ENCODE measurements around the gene HLX. TPM values are rescaled to one million over a fixed set of nuclear protein-coding genes. Genes with fewer than 3 reads are reported as not detected.

The HLX gene
- total and polyA plus RNA-seq, 2 of the 13 experiments (the other 11 are each of a cell fraction or from before 2014, with no cell fraction given) = 0.30 to 0.35 TPM

DNA sequence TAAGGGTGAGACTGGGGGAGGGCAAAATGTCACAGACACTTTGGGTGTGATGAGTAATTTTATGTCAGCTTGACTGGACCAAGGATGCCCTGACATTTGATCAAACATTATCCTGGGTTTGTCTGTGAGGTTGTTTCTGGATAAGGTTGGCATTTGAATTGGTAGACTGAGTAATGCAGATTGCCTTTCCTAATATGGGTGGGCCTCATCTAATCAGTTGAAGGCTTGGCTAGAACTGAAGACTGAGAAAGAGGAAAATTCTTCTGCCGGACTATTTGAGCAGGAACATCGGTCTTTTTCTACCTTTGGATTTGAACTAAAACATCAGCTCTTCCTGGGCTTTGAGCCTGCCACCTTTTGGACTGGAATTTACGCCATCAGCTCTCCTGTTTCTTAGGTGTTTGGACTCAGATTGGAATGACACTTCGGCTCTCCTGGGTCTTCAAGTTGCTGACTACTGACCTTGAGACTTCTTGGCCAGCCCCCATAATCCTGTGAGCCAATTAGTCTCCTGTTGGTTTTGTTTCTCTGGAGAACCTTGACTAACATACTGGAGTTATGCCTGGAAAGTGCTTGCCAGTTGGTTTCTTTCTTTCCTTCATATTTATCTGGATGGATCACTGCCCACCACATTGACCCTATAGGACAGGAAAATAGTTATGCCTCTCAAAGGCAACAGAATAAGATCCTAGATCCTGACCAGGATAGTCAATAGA is 44.9 kb upstream of the HLX start:
- in situ Hi-C loops (cut with HindIII; ENCODE audit: extremely low pct_ligation_motif_present, low pct_unique_long_range_greater_than_20kb) (no loop called here), intact Hi-C loops (cut with micrococcal nuclease; ENCODE audit: unreplicated experiment) (no loop called here)
- ChIA-PET CTCF (ENCODE audit: low intra/inter-chr PET ratio, low total read pairs) (no interaction called here), POLR2A (no interaction called here)
- no peak overlapping the region for H3K9ac ChIP-seq (ENCODE audit: insufficient read depth, low read depth, low read length)
- H3K4me1 ChIP-seq (ENCODE audit: insufficient read depth, low read length) = no peaks in the 10 kb centered on the region
- 93% methylated on average over 4 of the region's 4 CpGs for WGBS (ENCODE audit: low lambda C conversion rate)
- FAIRE-seq (no peak), DNase-seq (ENCODE audit: low spot score) (no peak), ATAC-seq (no peak)
- H3K27me3 ChIP-seq (ENCODE audit: control insufficient read depth in 1 of 2, insufficient read depth in 2 of 2, low read length in 2 of 2) = no peaks in the 10 kb centered on the region
- TF ChIP-seq STAG1 (CRISPR knock-in tag; IDR thresholded peaks at IDR 0.05) = no peak
- no peak for TF ChIP-seq EP300 (IDR thresholded peaks at IDR 0.05; ENCODE audit: low read depth in 2 of 2, low read length in 2 of 2)
- no peak for TF ChIP-seq EP300 (CRISPR knock-in tag; IDR thresholded peaks at IDR 0.05; ENCODE audit: borderline replicate concordance)
- TF ChIP-seq ZNF564 (CRISPR knock-in tag; IDR thresholded peaks at IDR 0.05) = no peak
- no peak for TF ChIP-seq SMARCC2 (IDR thresholded peaks at IDR 0.05)
- TF ChIP-seq CCAR2 (optimal IDR thresholded peaks at IDR 0.05; ENCODE audit: low read depth, low read length) = no peak
- no peak for TF ChIP-seq KLF6 (CRISPR knock-in tag; IDR thresholded peaks at IDR 0.05)
- TF ChIP-seq FOSL1 (CRISPR knock-in tag; IDR thresholded peaks at IDR 0.05; ENCODE audit: borderline replicate concordance) = no peak
- TF ChIP-seq MBNL3 (CRISPR knock-in tag; conservative IDR thresholded peaks at IDR 0.05) = no peak
- TF ChIP-seq PRPF4 (IDR thresholded peaks at IDR 0.05; ENCODE audit: low read depth, low read length, poor library complexity, severe bottlenecking) = no peak
- no peak overlapping the region for H3K4me2 ChIP-seq (ENCODE audit: low read depth, low read length)
- no peak overlapping the region for H2AFZ ChIP-seq (ENCODE audit: low read length)
- H3K9me3 ChIP-seq (ENCODE audit: low read length) = no peaks in the 10 kb centered on the region
- no peak overlapping the region for H3K27ac ChIP-seq (ENCODE audit: extremely low read length, insufficient read depth, low read length)
- H3K4me3 ChIP-seq (replicated peaks in 1 of 3; ENCODE audit: insufficient read depth in 1 of 3, low read depth in 2 of 3, low read length in 3 of 3) = no peak overlapping the region
- BruUV-seq (replicated peaks) = no TSS peak
- no peaks in the 10 kb centered on the region for H3K36me3 ChIP-seq (replicated peaks in 1 of 2; ENCODE audit: control insufficient read depth in 1 of 2, insufficient read depth in 2 of 2, low read length in 2 of 2)
- H3K79me2 ChIP-seq (ENCODE audit: insufficient read depth, low read length) = no peaks in the 10 kb centered on the region
- H4K20me1 ChIP-seq (ENCODE audit: insufficient read depth, low read length) = no peaks in the 10 kb centered on the region

DNA sequence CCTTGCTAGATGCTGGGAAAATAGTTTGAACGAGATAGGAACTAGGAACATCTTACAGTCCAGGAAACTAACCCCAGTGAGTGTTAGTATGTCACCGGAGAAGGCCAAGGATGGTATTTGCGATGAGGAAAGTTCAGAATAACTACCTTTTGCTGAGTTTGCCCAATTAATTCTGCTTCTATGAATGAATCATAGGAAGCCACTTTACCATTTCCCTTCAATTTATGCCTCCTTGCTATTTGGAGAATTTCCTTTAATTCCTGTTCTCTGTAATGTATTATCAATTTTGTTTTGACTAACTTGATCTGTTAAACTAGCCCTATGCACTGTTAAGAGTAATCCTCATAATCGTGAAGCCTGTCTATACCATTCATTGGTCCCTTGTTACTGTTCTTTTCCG is 40.7 kb upstream of the HLX start:
- DNase-seq (ENCODE audit: low spot score) (no peak), FAIRE-seq (no peak), ATAC-seq (no peak)
- no peak overlapping the region for H2AFZ ChIP-seq (ENCODE audit: low read length)
- CTCF ChIA-PET (ENCODE audit: low intra/inter-chr PET ratio, low total read pairs) = no interaction called here
- H3K9me3 ChIP-seq (ENCODE audit: low read length) = no peaks in the 10 kb centered on the region
- H4K20me1 ChIP-seq (ENCODE audit: insufficient read depth, low read length) = no peaks in the 10 kb centered on the region
- H3K36me3 ChIP-seq (replicated peaks in 1 of 2; ENCODE audit: control insufficient read depth in 1 of 2, insufficient read depth in 2 of 2, low read length in 2 of 2) = no peaks in the 10 kb centered on the region
- no peak overlapping the region for H3K27ac ChIP-seq (ENCODE audit: extremely low read length, insufficient read depth, low read length)
- no peak overlapping the region for H3K4me2 ChIP-seq (ENCODE audit: low read depth, low read length)
- no peaks in the 10 kb centered on the region for H3K27me3 ChIP-seq (ENCODE audit: control insufficient read depth in 1 of 2, insufficient read depth in 2 of 2, low read length in 2 of 2)
- in situ Hi-C loops (cut with HindIII; ENCODE audit: extremely low pct_ligation_motif_present, low pct_unique_long_range_greater_than_20kb) (no loop called here), intact Hi-C loops (cut with micrococcal nuclease; ENCODE audit: unreplicated experiment) (no loop called here)
- POLR2A ChIA-PET = no interaction called here
- H3K79me2 ChIP-seq (ENCODE audit: insufficient read depth, low read length) = no peaks in the 10 kb centered on the region
- TF ChIP-seq MAFK (conservative IDR thresholded peaks at IDR 0.05 in 1 of 2, IDR thresholded peaks at IDR 0.05 in 1 of 2; ENCODE audit: low read length in 2 of 2) (0 out of 4 replicates have a peak, but pooled peaks of 1 of the 2 experiments have one; percentile 5), RNF2 (conservative IDR thresholded peaks at IDR 0.05; ENCODE audit: low read depth) (no peak), BRD4 (CRISPR knock-in tag; IDR thresholded peaks at IDR 0.05) (no peak)
- BruUV-seq (replicated peaks) = no TSS peak
- no peaks in the 10 kb centered on the region for H3K4me1 ChIP-seq (ENCODE audit: insufficient read depth, low read length)
- no peak overlapping the region for H3K4me3 ChIP-seq (replicated peaks in 1 of 3; ENCODE audit: insufficient read depth in 1 of 3, low read depth in 2 of 3, low read length in 3 of 3)
- 81% methylated on average over 5 of the region's 5 CpGs for WGBS (ENCODE audit: low lambda C conversion rate)
- H3K9ac ChIP-seq (ENCODE audit: insufficient read depth, low read depth, low read length) = no peak overlapping the region

Data from HepG2 (cell line).